Mucosa of stomach (tissue), 1 donor: ENCODE data around the gene HPSE.
"Not testable (repeated sequence)": the region's sequence is repeated elsewhere in the genome, so short reads cannot be mapped to it uniquely, and the experiment has no call there.

Experiments
- H3K27me3 ChIP-seq: one replicate; pipeline ENCODE4 v1.7.0; 2013; ENCODE audit warnings: mild to moderate bottlenecking, low read length; ENCODE audit not compliant: control insufficient read depth, insufficient read depth
- H3K36me3 ChIP-seq: one replicate; pipeline ENCODE4 v1.7.0; 2013; ENCODE audit warnings: low read length; ENCODE audit not compliant: control insufficient read depth, insufficient read depth
- H3K4me1 ChIP-seq: one replicate; pipeline ENCODE4 v1.7.0; 2013; ENCODE audit warnings: mild to moderate bottlenecking, low read length; ENCODE audit not compliant: control insufficient read depth, insufficient read depth
- H3K4me3 ChIP-seq: one replicate; pipeline ENCODE4 v1.7.0; 2013; ENCODE audit warnings: low read length
- H3K9ac ChIP-seq: one replicate; pipeline ENCODE4 v1.7.0; 2013; ENCODE audit warnings: mild to moderate bottlenecking, low read length, moderate library complexity
- H3K9me3 ChIP-seq: one replicate; pipeline ENCODE4 v1.7.0; 2013; ENCODE audit warnings: mild to moderate bottlenecking, low read length, moderate library complexity; ENCODE audit not compliant: control insufficient read depth
- donor health status: Pancreatic carcinoma.

Gene HPSE

GRCh38 chr4:83297548-83298260, 36.9 kb downstream of the HPSE start:
- no peaks in the 10 kb centered on the region for H3K4me1 ChIP-seq

GRCh38 chr4:83293305-83294046, 41.2 kb downstream of the HPSE start:
- H3K9ac ChIP-seq: no peak overlapping the region

More at GRCh38 chr4:83297548-83298260, 36.9 kb downstream of the HPSE start:
- H3K9ac ChIP-seq: no peak overlapping the region
- H3K27me3 ChIP-seq: no peaks in the 10 kb centered on the region
- no peaks in the 10 kb centered on the region for H3K9me3 ChIP-seq
- H3K4me3 ChIP-seq: no peak overlapping the region
- no peaks in the 10 kb centered on the region for H3K36me3 ChIP-seq

GRCh38 chr4:83290059-83290774, 44.4 kb downstream of the HPSE start:
- not testable (repeated sequence) for H3K36me3 ChIP-seq, H3K27me3 ChIP-seq, H3K4me1 ChIP-seq

More at GRCh38 chr4:83293305-83294046, 41.2 kb downstream of the HPSE start:
- Histone ChIP-seq H3K36me3 (no peaks in the 10 kb centered on the region), H3K4me1 (no peaks in the 10 kb centered on the region), H3K4me3 (no peak overlapping the region), H3K27me3 (no peaks in the 10 kb centered on the region), H3K9me3 (no peaks in the 10 kb centered on the region)

GRCh38 chr4:83288381-83288780, 46.3 kb downstream of the HPSE start:
- not testable (repeated sequence) for H3K36me3 ChIP-seq, H3K4me3 ChIP-seq, H3K9ac ChIP-seq, H3K4me1 ChIP-seq, H3K27me3 ChIP-seq, H3K9me3 ChIP-seq

More at GRCh38 chr4:83290059-83290774, 44.4 kb downstream of the HPSE start:
- H3K9me3 ChIP-seq, H3K9ac ChIP-seq, H3K4me3 ChIP-seq: not testable (repeated sequence)

GRCh38 chr4:83285055-83285407, 49.6 kb downstream of the HPSE start:
- H3K9ac ChIP-seq: peak overlapping the region; percentile 81
- H3K27me3 ChIP-seq: no peaks in the 10 kb centered on the region
- peaks cover 5% of the 10 kb centered on the region for H3K4me1 ChIP-seq
- no peaks in the 10 kb centered on the region for H3K9me3 ChIP-seq
- H3K36me3 ChIP-seq: no peaks in the 10 kb centered on the region
- H3K4me3 ChIP-seq: peak overlapping the region; percentile 74

- Histone ChIP-seq H3K9me3 (no peaks in the 10 kb centered on the region), H3K36me3 (no peaks in the 10 kb centered on the region), H3K4me1 (peaks cover 5% of the 10 kb centered on the region), H3K4me3 (peak within 1 kb of the TSS; percentile 74), H3K27me3 (no peaks in the 10 kb centered on the region), H3K9ac (peak within 1 kb of the TSS; percentile 81)
Measured at GRCh38 chr4:83284193-83285054, 50.2 kb downstream of the HPSE start, which contains the start of gene COQ2. TSS of gene COQ2 (minus strand) at chr4:83284798. CDS start at chr4:83284764, 34 bp downstream.

GRCh38 chr4:83283181-83283580, 51.5 kb downstream of the HPSE start:
- no peaks in the 10 kb centered on the region for H3K9me3 ChIP-seq
- H3K36me3 ChIP-seq: no peaks in the 10 kb centered on the region
- H3K9ac ChIP-seq: no peak overlapping the region
- peaks cover 5% of the 10 kb centered on the region for H3K4me1 ChIP-seq
- H3K4me3 ChIP-seq: no peak overlapping the region
- no peaks in the 10 kb centered on the region for H3K27me3 ChIP-seq

- H3K9ac ChIP-seq: no peak overlapping the region
- H3K4me3 ChIP-seq: no peak overlapping the region
- no peaks in the 10 kb centered on the region for H3K36me3 ChIP-seq
- no peaks in the 10 kb centered on the region for H3K9me3 ChIP-seq
- no peaks in the 10 kb centered on the region for H3K27me3 ChIP-seq
- H3K4me1 ChIP-seq: peaks cover 5% of the 10 kb centered on the region
Measured at GRCh38 chr4:83282049-83282535, 52.6 kb downstream of the HPSE start.

- H3K36me3 ChIP-seq: no peaks in the 10 kb centered on the region
Measured at GRCh38 chr4:83281307-83281706, 53.3 kb downstream of the HPSE start.

GRCh38 chr4:83276299-83277040, 58.2 kb downstream of the HPSE start:
- Histone ChIP-seq H3K27me3 (no peaks in the 10 kb centered on the region), H3K4me1 (no peaks in the 10 kb centered on the region), H3K9ac (no peak overlapping the region), H3K9me3 (no peaks in the 10 kb centered on the region), H3K4me3 (no peak overlapping the region), H3K36me3 (no peaks in the 10 kb centered on the region)

More at GRCh38 chr4:83281307-83281706, 53.3 kb downstream of the HPSE start:
- no peaks in the 10 kb centered on the region for H3K9me3 ChIP-seq
- no peak overlapping the region for H3K9ac ChIP-seq
- H3K4me1 ChIP-seq: peaks cover 5% of the 10 kb centered on the region
- no peak overlapping the region for H3K4me3 ChIP-seq
- H3K27me3 ChIP-seq: no peaks in the 10 kb centered on the region

GRCh38 chr4:83273926-83274325, 60.7 kb downstream of the HPSE start:
- not testable (repeated sequence) for H3K4me3 ChIP-seq, H3K27me3 ChIP-seq, H3K9ac ChIP-seq, H3K36me3 ChIP-seq, H3K9me3 ChIP-seq, H3K4me1 ChIP-seq
